HuH-7 (cell line): ENCODE data around the gene GTF2F2.
"Not testable (repeated sequence)": the region's sequence is repeated elsewhere in the genome, so short reads cannot be mapped to it uniquely, and the experiment has no call there.

Experiments
- DNase-seq: peaks from one replicate; pipeline ENCODE4 v3.0.0; 2011; ENCODE audit warnings: low spot score

The GTF2F2 gene

DNA sequence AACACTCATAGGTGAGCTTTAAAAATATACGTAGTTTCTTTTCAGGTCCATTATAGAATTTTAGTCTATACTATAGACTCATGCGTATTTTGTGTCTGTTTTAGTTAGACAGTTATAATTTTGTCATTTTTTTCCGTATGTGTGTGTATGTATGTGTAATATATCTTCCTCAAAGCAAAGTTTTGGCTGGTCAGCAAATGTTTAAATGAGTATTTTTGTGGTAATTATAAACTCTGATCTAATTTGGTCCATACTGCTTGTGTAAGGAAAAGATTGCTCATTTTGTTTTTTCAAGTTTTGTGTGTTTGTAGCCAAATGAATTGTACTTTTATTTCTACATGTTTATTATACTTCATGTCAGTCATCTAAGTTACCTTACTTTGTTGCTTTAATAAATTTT lies 60.0 kb downstream of the GTF2F2 start:
- DNase-seq, result no peak

DNA sequence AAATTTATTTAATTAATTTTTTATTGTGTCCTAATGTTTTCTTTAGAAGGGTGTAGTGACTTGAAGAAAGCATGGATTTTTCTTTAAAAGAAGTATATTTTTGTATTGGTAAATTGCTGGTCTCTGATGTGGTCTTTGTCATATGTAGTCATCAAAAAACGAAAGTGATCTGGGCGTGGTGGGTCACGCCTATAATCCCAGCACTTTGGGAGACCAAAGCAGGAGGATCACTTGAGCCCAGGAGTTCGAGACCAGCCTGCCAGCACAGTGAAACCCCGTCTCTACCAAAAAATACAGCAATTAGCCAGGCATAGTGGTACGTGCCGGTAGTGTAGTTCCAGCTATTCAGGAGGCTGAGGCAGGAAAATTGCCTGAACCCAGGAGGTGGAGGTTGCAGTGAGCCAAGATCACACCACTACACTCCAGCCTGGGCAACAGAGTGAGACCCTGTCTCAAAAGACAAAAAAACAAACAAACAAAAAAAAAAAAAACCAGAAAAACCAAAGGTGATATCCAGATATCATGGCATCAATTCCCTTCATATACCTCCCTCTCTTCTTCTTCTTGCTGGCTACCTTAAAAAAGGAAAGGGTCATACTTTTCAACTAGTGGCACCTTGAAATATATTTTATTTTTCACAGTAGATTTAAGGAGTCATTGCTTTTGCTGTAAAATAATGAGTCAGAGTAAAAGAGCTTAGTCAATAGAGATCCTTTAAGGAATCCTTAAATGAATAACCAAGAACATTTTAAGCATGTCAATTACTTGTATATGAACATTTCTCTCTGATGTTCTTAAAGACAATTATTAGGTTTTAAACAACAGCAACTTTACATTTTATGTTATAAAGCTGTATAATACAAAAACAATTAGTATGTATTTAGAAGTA lies 60.6 kb downstream of the GTF2F2 start:
- no peak for DNase-seq

DNA sequence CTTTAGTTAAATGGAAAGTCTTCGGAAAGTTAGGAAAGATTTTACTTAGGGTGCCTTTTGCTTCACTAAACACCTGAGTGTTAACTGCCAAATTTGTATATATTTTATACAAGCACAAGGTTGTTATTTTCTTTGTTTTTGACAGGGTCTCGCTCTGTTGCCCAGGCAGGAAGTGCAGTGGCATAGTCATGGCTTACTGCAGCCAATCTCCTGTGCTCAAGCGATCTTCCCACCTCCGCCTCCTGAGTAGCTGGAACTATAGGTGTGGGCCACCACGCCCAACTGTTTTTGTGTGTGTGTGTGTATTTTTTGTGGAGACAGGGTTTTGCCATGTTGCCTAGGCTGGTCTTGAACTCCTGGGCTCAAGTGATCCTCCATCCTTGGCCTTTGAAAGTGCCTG lies 64.4 kb downstream of the GTF2F2 start:
- no peak for DNase-seq

DNA sequence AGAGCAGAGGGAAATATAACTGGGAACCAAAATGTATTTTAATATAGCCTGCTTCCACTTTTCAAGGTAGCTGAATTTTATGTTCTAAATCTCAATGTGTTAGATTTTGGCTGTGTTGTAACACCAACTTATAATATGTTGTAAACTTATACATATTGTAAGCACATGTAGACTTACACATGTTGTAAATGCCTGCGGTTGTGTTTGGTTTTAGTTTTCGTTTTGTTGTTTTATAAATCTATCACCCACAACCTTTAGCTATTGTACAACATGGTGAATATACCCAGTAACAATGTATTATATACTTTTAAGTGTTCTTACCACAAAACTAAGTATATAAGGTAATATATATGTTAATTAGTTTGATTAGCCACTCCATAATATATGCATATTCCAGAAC lies 65.0 kb downstream of the GTF2F2 start:
- DNase-seq, result no peak

DNA sequence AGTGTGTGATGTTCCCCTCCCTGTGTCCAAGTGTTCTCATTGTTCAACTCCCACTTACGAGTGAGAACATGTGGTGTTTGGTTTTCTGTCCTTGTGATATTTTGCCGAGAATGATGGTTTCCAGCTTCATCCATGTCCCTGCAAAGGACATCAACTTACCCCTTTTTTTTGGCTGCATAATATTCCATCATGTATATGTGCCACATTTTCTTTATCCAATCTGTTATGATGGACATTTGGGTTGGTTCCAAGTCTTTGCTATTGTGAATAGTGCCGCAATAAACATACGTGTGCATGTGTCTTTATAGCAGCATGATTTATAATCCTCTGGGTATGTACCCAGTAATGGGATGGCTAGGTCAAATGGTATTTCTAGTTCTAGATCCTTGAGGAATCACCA lies 68.8 kb downstream of the GTF2F2 start:
- not testable (repeated sequence) for DNase-seq

DNA sequence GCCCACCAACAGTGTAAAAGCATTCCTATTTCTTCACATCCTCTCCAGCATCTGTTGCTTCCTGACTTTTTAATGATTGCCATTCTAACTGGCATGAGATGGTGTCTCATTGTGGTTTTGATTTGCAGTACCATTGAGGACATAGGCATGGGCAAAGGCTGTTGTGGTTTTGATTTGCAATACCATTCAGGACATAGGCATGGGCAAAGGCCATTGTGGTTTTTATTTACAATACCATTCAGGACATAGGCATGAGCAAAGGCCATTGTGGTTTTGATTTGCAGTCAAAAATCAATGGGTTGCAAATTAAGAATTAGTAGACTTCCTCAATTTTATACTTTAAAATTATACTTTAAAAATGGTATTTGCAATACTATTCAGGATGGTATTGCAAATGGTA lies 69.2 kb downstream of the GTF2F2 start:
- DNase-seq, result not testable (repeated sequence)

DNA sequence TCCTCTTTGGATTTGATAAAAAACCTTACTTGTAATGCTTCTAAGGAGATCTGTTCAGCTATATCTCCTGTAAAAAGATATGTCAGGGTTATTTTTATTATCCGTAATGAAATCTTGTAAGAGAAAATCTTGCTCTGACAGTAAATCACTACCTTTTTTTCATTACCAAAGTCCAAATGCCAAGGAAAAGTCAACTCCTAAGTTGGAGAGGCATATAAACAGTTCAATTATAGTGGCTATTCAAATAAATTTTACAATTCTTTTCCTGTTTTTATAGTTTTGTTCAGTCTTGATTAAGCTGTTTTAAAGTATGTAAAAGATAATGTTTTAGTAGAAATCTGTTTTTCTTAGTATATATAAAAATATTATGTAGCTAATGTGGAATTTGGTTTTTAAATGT lies 71.6 kb downstream of the GTF2F2 start:
- DNase-seq, result no peak

DNA sequence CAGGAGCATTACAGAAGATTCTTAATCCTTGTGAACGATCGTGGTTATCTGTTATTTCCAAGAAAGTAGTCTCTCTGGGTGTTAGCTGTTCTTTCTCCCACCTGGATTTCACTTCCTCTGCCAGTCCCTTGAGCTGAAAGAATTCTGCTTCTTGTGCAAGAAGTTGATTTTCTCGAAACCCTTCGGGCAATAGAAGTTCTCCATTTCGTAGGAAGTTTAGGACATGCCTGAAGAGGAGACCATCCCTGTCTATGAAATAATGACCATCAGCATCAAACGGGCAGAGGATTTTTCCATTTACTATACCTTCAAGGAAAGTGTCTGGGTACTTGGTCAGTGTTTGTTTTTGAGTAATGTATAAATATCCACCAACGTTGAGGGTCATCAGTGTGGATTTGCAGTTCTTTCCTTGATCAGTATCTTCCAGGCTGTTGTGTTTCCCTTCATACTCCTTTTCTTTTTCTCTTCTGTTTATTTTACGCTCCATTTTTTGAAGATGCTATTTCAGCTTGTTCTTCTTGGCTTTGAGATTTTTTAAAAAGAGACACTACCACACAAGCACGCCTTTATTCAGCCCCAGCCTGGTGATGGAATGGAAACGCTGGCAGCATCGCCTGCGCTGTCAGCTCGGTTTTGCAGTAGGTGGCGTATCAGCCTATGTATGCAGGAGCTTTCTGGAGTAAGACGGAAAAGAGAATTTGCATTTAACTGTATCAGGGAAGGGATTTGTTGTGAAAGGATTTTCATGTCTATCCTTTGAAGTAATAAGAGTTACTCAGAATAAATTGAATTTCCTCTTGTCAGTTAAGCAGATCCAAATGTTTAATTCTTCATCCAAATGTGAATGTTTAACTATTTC lies 74.0 kb downstream of the GTF2F2 start:
- no peak for DNase-seq

DNA sequence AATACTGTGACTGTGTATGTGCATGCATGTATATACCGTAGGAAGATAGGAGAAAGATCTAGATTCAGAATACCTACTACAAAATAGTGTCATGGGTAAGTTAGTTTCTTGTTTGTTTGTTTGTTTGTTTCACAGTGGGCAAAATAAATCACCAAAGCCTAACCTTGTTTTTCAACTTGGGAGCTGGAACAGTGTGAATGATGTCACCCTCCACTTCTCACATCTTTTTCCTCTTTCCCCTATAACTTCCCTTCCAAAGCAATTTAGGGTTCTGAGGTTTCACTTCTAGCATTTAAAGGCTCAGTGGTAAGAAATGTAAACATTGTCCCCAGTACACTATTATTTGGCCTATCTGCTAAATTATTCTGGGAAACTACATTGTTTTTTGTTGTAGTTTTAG lies 75.1 kb downstream of the GTF2F2 start:
- DNase-seq, result no peak

DNA sequence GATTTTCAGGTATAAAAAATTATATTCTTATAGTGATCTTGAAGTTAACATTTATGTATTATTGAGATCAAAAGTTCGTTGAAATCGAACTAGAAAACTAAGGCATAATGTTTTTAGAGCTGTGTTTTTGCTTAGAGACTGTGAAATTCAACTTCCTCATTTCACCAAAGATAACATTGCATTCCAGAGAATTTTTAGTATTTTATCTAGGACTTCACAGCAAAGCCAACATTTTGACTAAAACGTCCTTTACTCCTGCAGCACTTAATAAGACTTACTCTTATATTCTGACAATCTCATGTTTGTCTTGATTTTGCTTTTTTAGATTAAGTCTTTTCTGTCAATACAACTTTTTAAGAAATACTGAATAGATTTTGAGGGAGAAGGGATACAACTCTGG lies 75.8 kb downstream of the GTF2F2 start:
- DNase-seq, result no peak

DNA sequence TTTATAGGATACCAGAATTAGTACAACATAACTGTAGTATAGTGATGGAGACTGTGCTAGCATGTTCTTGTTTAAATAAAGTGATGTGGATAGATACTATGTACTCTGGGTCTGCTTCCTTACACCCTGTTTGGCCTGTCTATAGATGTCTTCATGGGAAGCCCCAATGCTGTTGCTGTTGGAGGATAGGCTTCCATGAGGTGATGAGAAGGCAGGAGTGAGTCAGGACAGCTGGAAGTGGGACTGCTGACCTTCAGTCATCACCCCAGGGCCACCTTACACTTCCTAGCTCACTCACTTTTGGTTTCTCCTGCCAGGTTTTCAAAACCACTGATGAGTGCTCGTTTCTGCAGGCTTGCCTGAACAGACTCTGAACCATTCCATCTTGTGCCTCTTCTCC lies 76.3 kb downstream of the GTF2F2 start:
- no peak for DNase-seq

DNA sequence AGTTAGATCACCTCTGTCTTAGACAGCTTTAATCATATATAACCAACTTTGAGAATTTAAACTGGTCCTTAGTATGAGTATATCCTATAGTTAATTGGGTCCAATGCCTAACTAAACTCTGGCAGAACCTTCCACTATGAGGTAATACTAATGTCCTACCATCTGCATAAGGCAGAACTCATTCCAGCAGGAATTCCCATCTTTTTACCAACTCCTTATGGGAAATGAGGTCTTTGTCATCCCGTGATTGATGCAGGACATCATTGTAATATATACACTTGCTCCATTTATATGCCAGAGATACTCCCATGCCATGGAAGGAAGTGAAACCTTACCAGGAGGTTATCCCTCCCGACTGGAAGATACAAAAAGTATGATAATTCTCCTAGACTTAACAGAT lies 77.7 kb downstream of the GTF2F2 start:
- DNase-seq, result no peak

DNA sequence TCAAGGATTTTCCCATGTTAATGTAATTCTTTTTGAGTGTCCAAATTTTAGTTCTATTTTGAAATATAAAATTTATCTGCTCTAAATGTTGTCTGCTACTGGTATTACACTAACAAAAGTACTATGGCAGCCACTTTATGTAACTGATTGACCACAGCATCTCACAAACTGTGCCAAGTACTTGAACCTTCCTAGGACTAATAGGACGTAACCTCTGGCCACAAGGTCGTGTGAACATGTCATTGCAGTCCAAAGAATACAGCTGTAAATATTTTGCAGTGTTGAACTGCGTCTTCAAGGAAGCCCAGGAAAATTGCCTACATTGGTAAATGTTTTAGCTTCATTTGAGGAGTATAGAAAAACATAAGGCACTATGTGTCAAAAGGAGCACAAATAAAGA lies 78.6 kb downstream of the GTF2F2 start:
- DNase-seq, result no peak

DNA sequence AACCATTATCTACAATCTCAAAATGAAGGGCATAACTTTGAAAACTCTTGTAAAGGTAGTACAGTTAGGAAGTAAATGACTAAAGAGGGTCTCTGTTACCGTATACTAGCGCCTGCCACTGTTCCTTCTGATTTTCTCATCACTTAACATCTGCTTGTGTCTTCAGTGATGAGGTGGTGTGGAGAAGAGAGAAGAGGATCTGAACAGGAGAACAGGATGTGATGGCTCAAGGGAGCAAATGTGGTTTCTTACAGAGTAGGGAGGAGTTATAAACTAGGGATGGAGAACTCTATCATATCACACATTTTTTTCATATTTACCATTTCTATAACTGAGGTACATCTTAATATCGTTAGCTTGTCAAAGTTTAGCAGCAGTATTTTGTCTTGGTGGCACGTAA lies 79.4 kb downstream of the GTF2F2 start:
- no peak for DNase-seq

DNA sequence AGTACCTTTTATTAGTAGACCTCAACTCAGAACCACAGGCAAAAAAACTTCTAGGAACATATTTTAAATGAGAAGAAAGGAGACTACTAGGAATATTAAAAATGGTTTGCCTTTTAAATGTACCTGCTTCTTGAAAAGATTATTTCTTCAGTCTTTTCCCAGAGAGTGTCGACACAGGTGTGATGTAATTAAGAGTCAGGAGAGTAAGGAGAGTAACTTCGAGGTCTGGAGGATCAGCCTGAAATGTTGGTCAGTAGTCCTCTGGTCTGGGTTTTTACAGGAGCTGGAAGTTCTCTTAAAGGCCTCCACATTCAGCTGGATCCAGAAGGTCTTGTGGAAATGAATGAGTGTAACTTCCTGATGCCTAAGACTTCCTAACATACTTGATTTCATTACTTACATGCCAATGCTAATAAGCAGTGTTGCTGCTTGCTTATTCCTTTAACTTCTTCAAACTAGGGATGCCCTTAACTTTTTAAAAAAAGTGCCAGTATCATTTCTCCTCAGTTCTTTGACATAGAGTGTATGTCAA lies 80.5 kb downstream of the GTF2F2 start, which contains the start of gene KCTD4:
Gene KCTD4, minus strand, starts transcription at position 345 of the 532 bp plus-strand sequence. CDS start 6,478 bp downstream, outside the sequence.
- no peak for DNase-seq

DNA sequence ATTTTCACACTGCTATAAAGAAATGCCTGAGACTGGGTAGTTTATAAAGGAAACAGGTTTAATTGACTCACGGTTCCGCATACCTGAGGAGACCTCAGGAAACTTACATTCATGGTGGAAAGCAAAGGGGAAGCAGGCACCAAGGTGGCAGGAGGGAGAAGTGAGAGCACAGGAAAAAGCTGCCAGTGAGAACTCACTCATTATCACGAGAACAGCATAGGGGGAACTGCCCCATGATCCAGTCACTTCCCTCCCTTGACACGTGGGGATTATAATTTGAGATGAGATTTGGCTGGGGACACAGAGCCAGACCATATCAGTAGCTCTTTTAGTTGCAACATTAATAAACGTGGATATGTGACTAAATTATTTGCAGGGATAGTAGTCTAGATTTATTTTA lies 84.8 kb downstream of the GTF2F2 start:
- no peak for DNase-seq

DNA sequence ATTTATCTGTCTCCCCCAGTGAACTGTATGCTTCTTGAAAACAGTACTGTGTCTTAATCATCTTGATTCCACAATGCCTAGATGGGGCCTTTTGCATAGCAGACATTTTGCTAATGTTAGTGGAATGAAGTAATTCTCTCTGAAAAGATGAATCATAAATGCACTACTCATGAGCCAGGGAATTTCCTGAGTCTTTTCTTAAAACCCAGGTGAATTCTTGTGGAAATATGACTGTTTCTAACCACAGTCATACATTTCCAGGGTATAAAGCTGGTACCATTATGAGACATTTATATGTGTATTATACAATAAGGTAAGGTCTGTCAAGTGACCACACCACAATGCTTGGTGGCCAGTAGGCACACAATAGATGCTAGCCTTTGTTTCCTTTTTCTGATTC lies 86.0 kb downstream of the GTF2F2 start:
- no peak for DNase-seq

DNA sequence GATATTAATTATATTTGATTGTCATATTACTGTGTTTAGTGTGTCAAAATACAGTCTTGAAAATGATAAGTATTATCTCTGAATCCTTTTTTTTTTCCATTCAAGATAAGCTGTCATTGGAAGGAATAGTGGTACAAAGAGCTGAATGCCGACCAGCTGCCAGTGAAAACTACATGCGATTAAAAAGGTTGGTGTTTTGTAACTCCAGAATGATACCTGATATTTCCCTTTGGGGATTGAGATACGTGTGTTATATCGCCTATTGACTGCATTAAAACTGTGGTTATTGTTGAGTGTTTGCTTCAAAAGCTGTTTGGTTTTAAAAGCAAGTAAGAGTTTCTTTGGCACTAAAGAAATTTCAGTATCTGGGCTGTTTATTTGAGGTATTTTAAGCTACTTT lies 87.0 kb downstream of the GTF2F2 start:
- no peak for DNase-seq

DNA sequence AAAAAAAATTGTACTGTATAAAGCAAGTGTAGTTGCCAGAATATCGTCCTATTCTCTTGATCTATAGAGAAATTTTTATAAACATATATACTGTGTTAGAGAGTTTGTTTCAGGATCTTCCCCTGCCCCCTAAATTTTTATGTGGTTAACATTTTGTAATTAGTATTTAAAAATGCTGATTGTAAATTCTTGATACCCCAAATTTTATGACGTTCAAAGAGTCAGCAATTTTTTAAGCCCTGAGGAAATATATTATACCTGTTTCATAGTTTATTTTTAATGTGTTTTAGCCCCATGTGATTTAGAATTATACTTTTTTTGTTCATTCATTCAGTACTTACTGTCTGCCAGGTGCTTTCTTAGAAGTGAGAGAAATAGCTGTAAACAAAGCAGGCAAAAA lies 87.8 kb downstream of the GTF2F2 start:
- no peak for DNase-seq

DNA sequence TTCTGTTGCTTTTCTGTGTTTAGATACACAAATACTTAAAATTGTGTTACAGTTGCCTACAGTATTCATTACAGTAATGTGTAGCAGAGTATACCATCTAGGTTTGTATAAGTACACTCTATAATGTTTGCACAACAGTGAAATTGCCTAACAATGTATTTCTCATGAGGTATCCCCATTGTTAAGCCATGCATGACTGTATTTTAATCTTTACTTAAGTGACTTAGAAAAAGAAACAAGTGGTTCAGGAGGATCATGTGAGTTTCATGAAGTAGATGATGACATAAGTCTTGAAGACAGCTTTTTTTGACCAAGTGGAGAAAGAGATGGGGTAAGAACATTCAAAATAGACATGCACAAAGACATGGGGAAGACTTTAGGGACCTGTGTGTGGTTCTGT lies 88.9 kb downstream of the GTF2F2 start:
- no peak for DNase-seq

DNA sequence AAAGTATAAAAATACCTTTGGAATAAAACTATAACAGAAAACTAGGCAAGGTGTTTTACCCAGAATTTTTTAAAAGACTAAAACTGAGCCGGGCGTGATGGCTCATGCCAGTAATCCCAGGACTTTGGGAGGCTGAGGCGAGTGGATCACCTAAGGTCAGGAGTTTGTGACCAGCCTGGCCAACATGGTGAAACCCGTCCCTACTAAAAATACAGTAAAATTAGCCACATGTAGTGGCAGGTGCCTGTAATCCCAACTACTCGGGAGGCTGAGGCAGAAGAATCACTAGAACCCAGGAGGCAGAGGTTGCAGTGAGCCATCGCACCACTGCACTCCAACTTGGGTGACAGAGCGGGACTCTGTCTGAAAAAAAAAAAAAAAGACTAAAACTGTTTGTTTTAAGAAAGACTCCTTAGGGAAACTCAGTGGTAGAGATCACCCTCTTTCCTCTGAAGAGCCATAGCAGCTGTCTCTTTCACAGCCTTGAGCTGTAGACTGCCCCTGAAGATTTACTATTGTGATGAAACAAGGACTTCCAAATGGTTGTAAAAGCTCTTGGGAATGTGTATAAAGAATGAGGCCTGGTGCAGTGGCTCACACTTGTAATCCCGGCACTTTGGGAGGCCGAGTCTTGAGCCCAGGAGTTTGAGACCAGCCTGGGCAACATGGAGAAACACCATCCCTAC lies 95.2 kb downstream of the GTF2F2 start:
- no peak for DNase-seq

DNA sequence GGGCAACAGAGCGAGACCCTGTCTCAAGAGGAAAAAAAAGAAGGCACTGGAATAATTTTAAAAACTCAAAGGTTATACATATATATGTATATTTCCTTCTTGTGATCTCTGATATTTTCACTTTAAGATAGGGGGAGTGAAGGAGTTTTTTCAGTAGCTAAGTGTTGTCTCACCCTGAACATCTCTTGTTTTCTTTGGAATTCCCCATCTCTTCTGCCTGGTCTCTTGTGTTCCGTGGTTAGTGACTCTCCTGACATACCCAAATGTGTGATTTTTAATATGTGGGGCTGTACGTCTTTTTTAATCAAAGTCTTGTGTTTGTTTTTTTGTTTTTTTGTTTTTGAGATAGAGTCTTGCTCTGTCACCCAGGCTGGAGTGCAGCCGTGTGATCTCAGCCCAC lies 95.9 kb downstream of the GTF2F2 start:
- no peak for DNase-seq
